ENCODE results near the gene ZNF382. TPM values are rescaled to one million over a fixed set of nuclear protein-coding genes. Genes with fewer than 3 reads are reported as not detected.

The ZNF382 gene
- total RNA-seq, 1 experiment from 2014 or later = 0.51 TPM

- no TSS peak for BruUV-seq (replicated peaks)
- Mint-ChIP-seq H3K4me3 (ENCODE audit: unreplicated experiment) (no peak overlapping the region), H3K4me1 (ENCODE audit: insufficient read depth, unreplicated experiment) (no peaks in the 10 kb centered on the region), H3K36me3 (ENCODE audit: insufficient read depth, unreplicated experiment) (no peaks in the 10 kb centered on the region), H3K27ac (ENCODE audit: low read depth, unreplicated experiment) (no peak overlapping the region), H3K9me3 (ENCODE audit: unreplicated experiment) (peaks cover 28% of the 10 kb centered on the region), H3K27me3 (ENCODE audit: insufficient read depth, unreplicated experiment) (no peaks in the 10 kb centered on the region)
- ChIA-PET POLR2A (no interaction called here), CTCF (no interaction called here)
- no peak for DNase-seq (ENCODE audit: unreplicated experiment)
- TF ChIP-seq CTCF (IDR thresholded peaks at IDR 0.05; ENCODE audit: unreplicated experiment) = no peak
- intact Hi-C loops (cut with micrococcal nuclease) = no loop called here
Measured at GRCh38 chr19:36605877-36606478, 865 bp downstream of the ZNF382 start.

- no peak for DNase-seq (ENCODE audit: unreplicated experiment)
- no peak overlapping the region for H3K27ac Mint-ChIP-seq (ENCODE audit: low read depth, unreplicated experiment)
- intact Hi-C loops (cut with micrococcal nuclease) = no loop called here
- no peak overlapping the region for H3K4me3 Mint-ChIP-seq (ENCODE audit: unreplicated experiment)
- BruUV-seq (replicated peaks) = no TSS peak
- H3K27me3 Mint-ChIP-seq (ENCODE audit: insufficient read depth, unreplicated experiment) = no peaks in the 10 kb centered on the region
- H3K4me1 Mint-ChIP-seq (ENCODE audit: insufficient read depth, unreplicated experiment) = no peaks in the 10 kb centered on the region
- TF ChIP-seq CTCF (IDR thresholded peaks at IDR 0.05; ENCODE audit: unreplicated experiment) = no peak
- H3K9me3 Mint-ChIP-seq (ENCODE audit: unreplicated experiment) = peaks cover 24% of the 10 kb centered on the region
- no peaks in the 10 kb centered on the region for H3K36me3 Mint-ChIP-seq (ENCODE audit: insufficient read depth, unreplicated experiment)
- POLR2A ChIA-PET = no interaction called here
- CTCF ChIA-PET = no interaction called here
Measured at GRCh38 chr19:36627057-36627456, 21.9 kb downstream of the ZNF382 start.

GRCh38 chr19:36635342-36635741 lies 30.2 kb downstream of the ZNF382 start:
- ChIA-PET POLR2A (no interaction called here), CTCF (no interaction called here)
- BruUV-seq (replicated peaks) = no TSS peak
- Mint-ChIP-seq H3K4me1 (ENCODE audit: insufficient read depth, unreplicated experiment) (no peaks in the 10 kb centered on the region), H3K27me3 (ENCODE audit: insufficient read depth, unreplicated experiment) (no peaks in the 10 kb centered on the region), H3K4me3 (ENCODE audit: unreplicated experiment) (no peak overlapping the region), H3K27ac (ENCODE audit: low read depth, unreplicated experiment) (no peak overlapping the region), H3K9me3 (ENCODE audit: unreplicated experiment) (peaks cover 45% of the 10 kb centered on the region), H3K36me3 (ENCODE audit: insufficient read depth, unreplicated experiment) (peaks cover 20% of the 10 kb centered on the region)
- no peak for TF ChIP-seq CTCF (IDR thresholded peaks at IDR 0.05; ENCODE audit: unreplicated experiment)
- intact Hi-C loops (cut with micrococcal nuclease) = no loop called here
- DNase-seq (ENCODE audit: unreplicated experiment) = no peak

- H3K9me3 Mint-ChIP-seq (ENCODE audit: unreplicated experiment) = peaks cover 38% of the 10 kb centered on the region
- intact Hi-C loops (cut with micrococcal nuclease) = no loop called here
- H3K27me3 Mint-ChIP-seq (ENCODE audit: insufficient read depth, unreplicated experiment) = no peaks in the 10 kb centered on the region
- no peak overlapping the region for H3K27ac Mint-ChIP-seq (ENCODE audit: low read depth, unreplicated experiment)
- H3K4me3 Mint-ChIP-seq (ENCODE audit: unreplicated experiment) = no peak overlapping the region
- TF ChIP-seq CTCF (IDR thresholded peaks at IDR 0.05; ENCODE audit: unreplicated experiment) = no peak
- peak; percentile 4 for DNase-seq (ENCODE audit: unreplicated experiment)
- CTCF ChIA-PET = interaction anchor here (0.6 kb wide), 1 partner anchor 115 kb away, joined by 3 read pairs; no protein-coding TSS in a partner anchor
- peaks cover 14% of the 10 kb centered on the region for H3K36me3 Mint-ChIP-seq (ENCODE audit: insufficient read depth, unreplicated experiment)
- H3K4me1 Mint-ChIP-seq (ENCODE audit: insufficient read depth, unreplicated experiment) = no peaks in the 10 kb centered on the region
- POLR2A ChIA-PET = no interaction called here
- no TSS peak for BruUV-seq (replicated peaks)
Measured at GRCh38 chr19:36638862-36639510, 33.9 kb downstream of the ZNF382 start.
